Naive B cell (primary cell): ENCODE results near the gene XDH. TPM values are rescaled to one million over a fixed set of nuclear protein-coding genes. Genes with fewer than 3 reads are reported as not detected.
A peak's percentile ranks its signal among the peaks of the same experiment; 100 is the strongest.

Source experiments
- ATAC-seq, 2 donors: fragments of 150-1000 bp; cut with Tn5 transposase; 2 replicates each; pipeline ENCODE4 v1.10.0; 2021; ENCODE audit warnings: low read depth in 2 of 2, mild to moderate bottlenecking in 2 of 2, moderate library complexity in 2 of 2
- DNase-seq: peaks from one replicate; pipeline ENCODE4 v3.0.0; 2022
- H3K27ac Mint-ChIP-seq, 6 donors: one replicate each; pipeline ENCODE4 v1.8.0; 2020 to 2022; ENCODE audit warnings: mild to moderate bottlenecking in 6 of 6, mixed read lengths in 6 of 6, moderate library complexity in 5 of 6, inconsistent platforms in 2 of 6
- H3K27me3 Mint-ChIP-seq, 3 donors: one replicate each; pipeline ENCODE4 v1.8.0; 2021 to 2022; ENCODE audit warnings: mixed read lengths in 3 of 3, mild to moderate bottlenecking in 1 of 3
- H3K36me3 Mint-ChIP-seq, 2 donors: one replicate each; pipeline ENCODE4 v1.8.0; 2020 to 2022; ENCODE audit warnings: mixed read lengths in 2 of 2, inconsistent platforms in 1 of 2, mild to moderate bottlenecking in 1 of 2
- H3K4me1 Mint-ChIP-seq, 3 donors: one replicate each; pipeline ENCODE4 v1.8.0; 2020 to 2022; ENCODE audit warnings: mixed read lengths in 3 of 3, inconsistent platforms in 1 of 3, mild to moderate bottlenecking in 1 of 3, moderate library complexity in 1 of 3
- H3K4me3 Mint-ChIP-seq, 8 donors: one replicate each; pipeline ENCODE4 v1.8.0; 2020 to 2022; ENCODE audit warnings: mild to moderate bottlenecking in 8 of 8, mixed read lengths in 8 of 8, moderate library complexity in 8 of 8, inconsistent platforms in 2 of 8
- H3K9me3 Mint-ChIP-seq, 7 donors: one replicate each; pipeline ENCODE4 v1.8.0; 2020 to 2022; ENCODE audit warnings: mixed read lengths in 7 of 7, mild to moderate bottlenecking in 5 of 7, inconsistent platforms in 2 of 7, moderate library complexity in 1 of 7
- polyA plus RNA-seq, 6 donors: library from polyadenylated mRNA; unstranded; fragments of 300-500 nt; fragmentation: Illumina TruSeq; gene quantifications; one replicate each; pipeline ENCODE4 v1.2.3, GENCODE V29; 2021; ENCODE audit warnings: low read depth in 6 of 6

Gene XDH
- not detected for polyA plus RNA-seq

- DNase-seq (no peak), ATAC-seq (no peak)
- Mint-ChIP-seq H3K27me3 (peaks cover 7 to 11% (median 8%) of the 10 kb centered on the region in 3 donors), H3K4me1 (no peaks in the 10 kb centered on the region), H3K9me3 (peaks cover 9 to 25% (median 18%) of the 10 kb centered on the region in 7 donors), H3K36me3 (peaks cover 8 to 16% of the 10 kb centered on the region in 2 donors), H3K4me3 (peak within 1 kb of the TSS in 1 of 8 donors; percentile 25), H3K27ac (no peak within 1 kb of the TSS)
These were observed at the start of gene XDH for GRCh38 chr2:31414601-31415241. Gene XDH (minus strand): TSS chr2:31414742. CDS start chr2:31414666, 76 bp downstream.

DNA sequence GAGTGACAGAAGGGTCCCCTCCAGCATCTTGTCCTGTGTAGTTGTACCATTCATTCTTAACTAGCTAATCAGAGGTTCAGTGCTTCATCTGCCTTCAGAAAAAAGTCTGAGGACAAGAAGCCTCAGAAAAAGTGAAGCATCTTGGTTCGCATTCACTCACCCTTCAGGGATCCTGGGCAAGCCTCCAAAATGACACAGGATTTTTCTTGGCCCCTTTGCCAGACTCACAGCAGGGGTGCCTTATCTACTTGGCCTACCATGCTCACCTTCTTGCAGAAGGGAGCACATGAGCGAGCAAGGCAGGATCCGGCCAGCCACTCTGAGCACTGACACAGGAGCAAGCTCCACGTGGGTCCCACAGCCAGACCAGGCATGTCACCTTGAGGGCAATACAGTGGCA lies 43.1 kb upstream of the XDH start:
- ATAC-seq: no peak
- H3K4me1 Mint-ChIP-seq: no peaks in the 10 kb centered on the region
- H3K9me3 Mint-ChIP-seq: peaks cover 13 to 83% (median 36%) of the 10 kb centered on the region in 7 donors
- DNase-seq: no peak
- H3K4me3 Mint-ChIP-seq: no peak overlapping the region
- H3K27ac Mint-ChIP-seq: no peak overlapping the region
- H3K27me3 Mint-ChIP-seq: peaks cover 10 to 23% (median 22%) of the 10 kb centered on the region in 3 donors
- H3K36me3 Mint-ChIP-seq: peaks cover 5 to 28% of the 10 kb centered on the region in 2 donors

DNA sequence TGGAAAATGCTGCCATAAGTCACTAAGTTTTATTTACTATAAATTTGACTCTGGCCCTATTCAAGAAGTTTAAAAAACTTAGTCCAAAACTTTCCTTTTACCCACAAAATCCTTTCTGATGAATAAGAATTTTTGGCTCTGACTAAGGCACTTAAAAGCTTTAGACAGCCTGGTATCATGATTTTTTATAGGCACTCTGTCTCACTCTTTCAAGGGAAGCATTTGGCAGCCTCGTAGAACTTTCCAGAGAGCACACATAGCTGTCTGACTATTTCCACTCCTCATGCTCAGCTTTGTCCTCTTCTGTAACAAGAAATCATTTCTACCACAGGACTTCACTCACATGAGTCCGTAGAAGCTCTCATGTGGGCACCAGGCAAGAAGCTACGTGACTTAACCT lies 32.3 kb upstream of the XDH start:
- no peak overlapping the region for H3K27ac Mint-ChIP-seq
- DNase-seq: no peak
- peaks cover 5 to 26% (median 16%) of the 10 kb centered on the region in 3 donors for H3K27me3 Mint-ChIP-seq
- no peak for ATAC-seq
- no peak overlapping the region for H3K4me3 Mint-ChIP-seq
- peaks cover 0 to 40% of the 10 kb centered on the region in 2 donors for H3K36me3 Mint-ChIP-seq
- peaks cover 25 to 47% (median 29%) of the 10 kb centered on the region in 7 donors for H3K9me3 Mint-ChIP-seq
- no peaks in the 10 kb centered on the region for H3K4me1 Mint-ChIP-seq

GRCh38 chr2:31442376-31442775 lies 27.8 kb upstream of the XDH start:
- DNase-seq (no peak), ATAC-seq (no peak)
- Mint-ChIP-seq H3K36me3 (peaks cover 0 to 10% of the 10 kb centered on the region in 2 donors), H3K27ac (no peak overlapping the region), H3K9me3 (peaks cover 9 to 17% (median 11%) of the 10 kb centered on the region in 7 donors), H3K4me1 (no peaks in the 10 kb centered on the region), H3K27me3 (peaks cover 0 to 11% (median 4%) of the 10 kb centered on the region in 3 donors), H3K4me3 (no peak overlapping the region)

- H3K36me3 Mint-ChIP-seq: peaks cover 0 to 10% of the 10 kb centered on the region in 2 donors
- no peak overlapping the region for H3K4me3 Mint-ChIP-seq
- no peaks in the 10 kb centered on the region for H3K4me1 Mint-ChIP-seq
- H3K9me3 Mint-ChIP-seq: peaks cover 9 to 15% (median 11%) of the 10 kb centered on the region in 7 donors
- peaks cover 0 to 11% (median 4%) of the 10 kb centered on the region in 3 donors for H3K27me3 Mint-ChIP-seq
- H3K27ac Mint-ChIP-seq: no peak overlapping the region
- DNase-seq (no peak), ATAC-seq (no peak)
These were observed 26.2 kb upstream of the XDH start for GRCh38 chr2:31440764-31441163.

- no peak for ATAC-seq
- peaks cover 0 to 5% (median 0%) of the 10 kb centered on the region in 7 donors for H3K9me3 Mint-ChIP-seq
- no peaks in the 10 kb centered on the region for H3K4me1 Mint-ChIP-seq
- H3K36me3 Mint-ChIP-seq: no peaks in the 10 kb centered on the region
- no peak for DNase-seq
- H3K27me3 Mint-ChIP-seq: no peaks in the 10 kb centered on the region
- H3K27ac Mint-ChIP-seq: no peak overlapping the region
- H3K4me3 Mint-ChIP-seq: no peak overlapping the region
These were observed 20.4 kb upstream of the XDH start for GRCh38 chr2:31434911-31435310.

GRCh38 chr2:31433541-31433940 lies 19.0 kb upstream of the XDH start:
- DNase-seq: no peak
- H3K4me1 Mint-ChIP-seq: peaks cover 0 to 3% (median 0%) of the 10 kb centered on the region in 3 donors
- H3K4me3 Mint-ChIP-seq: no peak overlapping the region
- H3K27me3 Mint-ChIP-seq: peaks cover 8 to 12% (median 10%) of the 10 kb centered on the region in 3 donors
- peaks cover 0 to 4% (median 0%) of the 10 kb centered on the region in 7 donors for H3K9me3 Mint-ChIP-seq
- ATAC-seq: no peak
- H3K27ac Mint-ChIP-seq: no peak overlapping the region
- H3K36me3 Mint-ChIP-seq: no peaks in the 10 kb centered on the region

DNA sequence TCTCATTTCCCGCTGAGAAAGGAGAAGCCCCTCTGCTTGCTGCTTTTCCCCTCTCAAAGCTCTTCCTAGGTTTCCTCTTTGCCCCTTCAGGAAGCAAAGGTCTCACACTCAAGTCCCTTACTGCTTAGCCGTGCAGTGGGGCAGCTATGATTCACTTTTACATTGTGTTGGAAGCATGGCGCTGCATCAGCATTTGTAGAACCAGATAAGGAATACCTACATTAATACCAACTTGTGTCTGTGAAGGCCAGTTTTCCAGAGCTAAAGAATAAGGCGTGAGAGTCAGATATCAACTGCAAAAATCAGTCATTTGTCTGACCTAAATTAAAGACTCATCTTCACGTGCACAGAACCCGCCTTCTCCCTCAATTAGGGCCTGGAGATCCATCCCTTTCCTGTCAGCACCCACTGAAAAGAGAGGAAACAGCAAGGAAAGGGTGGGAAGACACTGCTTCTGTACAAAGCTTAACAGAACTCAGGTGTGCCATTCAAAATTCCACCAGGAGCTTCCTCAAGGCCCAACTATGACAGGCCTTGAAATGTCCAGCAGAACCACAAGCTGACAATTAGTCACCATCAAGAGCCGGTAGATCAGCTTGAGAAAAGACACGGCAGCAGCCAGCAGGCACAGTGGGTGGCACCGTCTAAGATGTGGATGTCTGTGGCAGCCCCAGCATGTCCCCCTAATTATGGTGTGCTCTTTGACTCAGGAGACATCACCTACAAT lies 16.1 kb upstream of the XDH start:
- ATAC-seq (no peak), DNase-seq (no peak)
- H3K36me3 Mint-ChIP-seq: no peaks in the 10 kb centered on the region
- peaks cover 8 to 18% (median 17%) of the 10 kb centered on the region in 3 donors for H3K27me3 Mint-ChIP-seq
- no peak overlapping the region for H3K4me3 Mint-ChIP-seq
- peaks cover 0 to 2% (median 0%) of the 10 kb centered on the region in 7 donors for H3K9me3 Mint-ChIP-seq
- H3K27ac Mint-ChIP-seq: no peak overlapping the region
- H3K4me1 Mint-ChIP-seq: peaks cover 0 to 3% (median 0%) of the 10 kb centered on the region in 3 donors

DNA sequence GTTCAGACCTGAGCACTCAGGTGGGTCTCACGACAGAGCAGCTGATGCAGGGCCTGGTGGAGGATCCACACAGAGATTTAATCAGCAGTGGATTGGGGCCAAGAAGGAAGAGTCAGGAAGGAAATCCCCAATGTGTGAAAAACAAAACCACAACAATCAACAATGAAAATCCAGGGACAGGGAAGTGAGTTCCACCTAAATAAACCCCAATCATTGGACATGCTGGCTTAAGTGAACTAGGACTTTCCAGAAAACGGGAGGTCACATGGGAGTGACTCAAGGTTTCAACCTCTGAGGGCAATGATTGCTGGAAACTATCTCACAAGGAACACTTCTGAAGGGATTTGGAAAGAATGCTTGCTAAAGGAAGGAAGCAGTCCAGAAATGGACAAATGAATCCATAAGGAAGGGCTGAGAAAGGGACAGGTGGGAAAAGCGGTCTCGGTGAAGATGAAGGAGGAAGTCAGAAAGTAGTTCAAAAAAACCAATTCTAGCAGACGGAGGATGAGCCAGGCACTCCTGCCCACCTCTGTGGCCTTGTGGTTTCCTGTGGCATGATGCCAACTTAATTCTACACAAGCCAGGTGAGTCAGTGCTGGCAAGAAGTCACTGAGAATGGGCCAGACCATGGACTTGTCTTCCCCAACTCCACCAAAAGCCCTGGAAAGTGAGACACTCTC lies 15.4 kb upstream of the XDH start:
- ATAC-seq (no peak), DNase-seq (no peak)
- Mint-ChIP-seq H3K36me3 (no peaks in the 10 kb centered on the region), H3K27ac (no peak overlapping the region), H3K4me3 (no peak overlapping the region), H3K9me3 (peaks cover 0 to 4% (median 0%) of the 10 kb centered on the region in 7 donors), H3K4me1 (peaks cover 0 to 3% (median 0%) of the 10 kb centered on the region in 3 donors), H3K27me3 (peaks cover 8 to 23% (median 20%) of the 10 kb centered on the region in 3 donors)

DNA sequence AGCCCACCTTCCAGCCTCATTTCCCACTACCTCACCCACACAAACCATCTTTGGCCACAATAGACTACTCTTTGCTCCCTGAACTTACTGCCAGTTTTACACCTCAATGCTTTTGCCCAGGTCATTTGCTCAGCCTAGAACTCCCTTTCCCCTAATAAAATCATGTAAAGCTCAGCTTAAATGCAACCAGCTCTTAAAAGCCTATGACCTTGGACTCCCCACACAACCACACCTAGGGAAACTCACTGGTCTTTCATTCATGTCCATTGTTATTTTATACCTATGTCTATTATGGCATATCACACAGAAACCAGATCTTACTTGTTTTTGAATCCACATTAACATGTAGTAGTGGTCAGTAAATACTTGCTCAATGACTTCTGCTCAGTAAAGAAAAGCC lies 14.5 kb upstream of the XDH start:
- DNase-seq: no peak
- no peak overlapping the region for H3K4me3 Mint-ChIP-seq
- peaks cover 0 to 3% (median 0%) of the 10 kb centered on the region in 3 donors for H3K4me1 Mint-ChIP-seq
- ATAC-seq: no peak
- H3K27me3 Mint-ChIP-seq: peaks cover 8 to 23% (median 22%) of the 10 kb centered on the region in 3 donors
- no peaks in the 10 kb centered on the region for H3K36me3 Mint-ChIP-seq
- H3K27ac Mint-ChIP-seq: no peak overlapping the region
- H3K9me3 Mint-ChIP-seq: peaks cover 0 to 5% (median 3%) of the 10 kb centered on the region in 7 donors

DNA sequence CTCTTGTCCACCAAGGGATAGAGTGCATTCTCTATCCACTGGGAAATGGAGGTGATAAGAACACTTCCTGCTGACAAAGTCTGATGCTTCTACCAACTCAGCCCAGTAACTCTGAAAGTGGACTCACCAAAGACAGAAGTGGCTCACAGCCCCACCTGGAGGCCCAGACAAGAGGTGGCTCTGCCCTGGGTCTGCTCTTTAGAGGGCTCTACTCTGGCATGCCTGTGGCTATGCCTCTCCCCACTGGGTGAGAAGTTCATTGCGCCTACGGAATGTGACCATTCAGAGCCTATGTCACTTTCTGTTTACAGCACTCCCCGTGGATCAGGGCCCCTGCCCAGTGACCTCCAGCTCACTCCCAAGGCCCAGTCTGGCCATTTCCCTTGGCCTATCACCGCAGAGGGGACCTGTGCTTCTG lies 13.5 kb upstream of the XDH start:
- Mint-ChIP-seq H3K4me1 (peaks cover 0 to 3% (median 0%) of the 10 kb centered on the region in 3 donors), H3K36me3 (peaks cover 0 to 5% of the 10 kb centered on the region in 2 donors), H3K27me3 (peaks cover 12 to 23% (median 23%) of the 10 kb centered on the region in 3 donors), H3K4me3 (no peak overlapping the region), H3K27ac (no peak overlapping the region), H3K9me3 (peaks cover 0 to 10% (median 4%) of the 10 kb centered on the region in 7 donors)
- ATAC-seq: no peak
- no peak for DNase-seq

GRCh38 chr2:31426096-31426495 lies 11.6 kb upstream of the XDH start:
- H3K4me1 Mint-ChIP-seq: peaks cover 0 to 3% (median 0%) of the 10 kb centered on the region in 3 donors

DNA sequence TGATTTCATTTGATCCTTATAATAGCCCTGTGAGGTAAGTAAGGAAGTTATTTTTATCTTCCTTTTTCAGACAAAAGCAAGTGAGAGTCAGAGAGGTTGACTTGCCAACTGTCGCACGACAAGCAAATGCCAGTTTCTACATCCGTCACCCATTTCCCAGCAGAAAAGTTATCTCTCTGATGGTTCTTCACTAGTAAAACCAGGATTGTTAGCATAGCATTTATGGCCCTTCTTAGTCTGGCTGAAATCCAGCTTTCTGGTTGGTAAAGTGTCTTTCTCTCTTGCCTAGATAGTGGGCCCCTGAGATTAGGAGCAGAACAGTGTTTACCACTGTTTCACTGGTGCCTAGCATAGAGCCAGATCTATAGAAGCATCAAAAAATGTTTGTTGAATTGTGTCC lies 7.1 kb upstream of the XDH start:
- Mint-ChIP-seq H3K9me3 (peaks cover 13 to 66% (median 29%) of the 10 kb centered on the region in 7 donors), H3K27ac (no peak overlapping the region), H3K4me3 (no peak overlapping the region), H3K27me3 (peaks cover 9 to 10% (median 10%) of the 10 kb centered on the region in 3 donors), H3K4me1 (no peaks in the 10 kb centered on the region), H3K36me3 (peaks cover 12 to 16% of the 10 kb centered on the region in 2 donors)
- ATAC-seq (no peak), DNase-seq (no peak)

More at GRCh38 chr2:31426096-31426495, 11.6 kb upstream of the XDH start:
- peaks cover 0 to 5% of the 10 kb centered on the region in 2 donors for H3K36me3 Mint-ChIP-seq
- H3K27ac Mint-ChIP-seq: no peak overlapping the region
- ATAC-seq (no peak), DNase-seq (no peak)
- peaks cover 2 to 27% (median 5%) of the 10 kb centered on the region in 7 donors for H3K9me3 Mint-ChIP-seq
- peaks cover 18 to 23% (median 23%) of the 10 kb centered on the region in 3 donors for H3K27me3 Mint-ChIP-seq
- H3K4me3 Mint-ChIP-seq: no peak overlapping the region
